Activated T-cell treated with anti-CD3 and anti-CD28 coated beads for 24 hours (primary cell): ENCODE results near the gene RPS6KA1.
A peak's percentile ranks its signal among the peaks of the same experiment; 100 is the strongest.

Experiments
- DNase-seq: peaks from one replicate; pipeline ENCODE4 v3.0.0-alpha.2; 2020; ENCODE audit warnings: low read depth

RPS6KA1 gene

GRCh38 chr1:26533951-26534509, 4.5 kb downstream of the RPS6KA1 start:
- no peak for DNase-seq

DNA sequence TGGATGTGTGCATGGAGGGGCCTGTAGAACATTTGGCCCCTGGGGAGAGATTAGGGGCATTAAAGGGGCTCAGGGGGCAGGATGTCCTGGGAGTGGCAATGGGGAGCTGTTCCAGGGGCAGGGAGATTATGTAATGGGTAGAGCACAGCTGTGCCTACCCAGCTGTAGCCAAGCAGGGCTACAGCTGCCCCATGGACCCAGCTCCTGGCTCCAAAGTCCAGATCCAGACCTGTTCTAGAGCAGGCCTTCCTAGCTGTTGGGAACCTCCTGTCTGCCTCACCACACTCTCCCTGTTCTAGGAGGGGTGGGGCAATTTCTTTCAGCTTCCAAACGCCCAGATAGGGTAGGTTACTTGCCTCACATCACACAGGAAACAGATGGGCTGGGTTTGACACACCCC, 5.6 kb downstream of the RPS6KA1 start:
- DNase-seq, result no peak

DNA sequence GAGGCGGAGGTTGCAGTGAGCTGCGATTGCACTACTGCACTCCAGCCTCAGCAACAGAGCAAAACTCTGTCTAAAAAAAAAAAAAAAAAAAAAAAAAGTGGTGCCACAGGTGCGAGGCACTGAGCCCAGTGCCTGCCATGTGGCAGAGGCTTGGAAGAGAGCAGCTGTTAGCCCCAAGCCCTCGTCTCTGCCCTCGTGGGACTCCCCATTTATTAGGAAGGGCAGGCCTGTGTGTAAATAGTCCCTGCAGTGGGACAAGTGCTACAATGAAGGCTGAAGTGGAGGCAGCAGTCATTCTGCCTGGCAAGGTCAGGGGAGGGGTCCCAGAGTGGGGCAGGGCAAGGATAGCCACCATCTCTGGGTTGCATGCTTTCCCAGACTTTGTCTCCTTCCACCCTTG, 6.5 kb downstream of the RPS6KA1 start:
- no peak for DNase-seq

GRCh38 chr1:26536521-26536920, 7.0 kb downstream of the RPS6KA1 start:
- DNase-seq, result no peak

DNA sequence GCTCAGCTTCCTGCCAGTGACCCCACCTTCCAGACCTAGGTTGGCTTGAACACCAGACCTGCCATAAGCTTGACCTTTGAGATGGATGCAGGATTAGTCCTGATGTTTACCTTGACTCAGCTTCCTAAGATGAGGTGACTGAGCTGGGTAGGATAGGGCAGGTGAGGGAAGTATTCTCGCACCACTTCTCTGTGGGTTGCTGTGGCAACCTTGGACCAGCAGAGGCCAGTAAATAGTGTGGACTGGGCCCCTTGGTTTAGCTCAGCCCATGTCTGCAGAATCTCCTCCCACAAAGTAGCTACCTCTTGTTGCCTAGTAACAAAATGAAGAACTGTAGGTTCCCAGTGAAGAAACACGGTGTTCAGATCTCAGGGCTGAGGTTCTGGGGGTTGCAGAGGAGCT, 8.4 kb downstream of the RPS6KA1 start:
- no peak for DNase-seq

GRCh38 chr1:26538480-26539412, 9.2 kb downstream of the RPS6KA1 start:
- DNase-seq, result no peak

GRCh38 chr1:26539722-26540121, 10.2 kb downstream of the RPS6KA1 start:
- no peak for DNase-seq

DNA sequence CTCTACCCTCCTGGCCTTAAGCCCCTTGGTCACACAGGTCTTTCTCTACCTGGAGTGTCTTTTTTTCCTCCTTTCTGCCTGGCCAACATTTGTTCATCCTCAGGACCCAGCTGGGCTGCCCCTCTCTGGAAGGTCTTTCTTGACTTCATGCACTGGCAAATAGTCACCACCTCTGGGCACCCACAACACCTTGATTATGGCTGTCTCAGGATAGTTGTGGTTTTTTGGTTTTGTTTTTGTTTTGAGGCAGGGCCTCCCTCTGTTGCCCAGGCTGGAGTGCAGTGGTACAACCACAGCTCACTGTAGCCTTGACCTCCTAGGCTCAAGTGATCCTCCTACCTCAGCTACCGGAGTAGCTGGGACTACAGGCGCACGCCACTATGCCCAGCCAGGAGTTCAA, 10.8 kb downstream of the RPS6KA1 start:
- DNase-seq, result no peak

- no peak for DNase-seq
These were observed 11.9 kb downstream of the RPS6KA1 start for GRCh38 chr1:26541431-26541815.

DNA sequence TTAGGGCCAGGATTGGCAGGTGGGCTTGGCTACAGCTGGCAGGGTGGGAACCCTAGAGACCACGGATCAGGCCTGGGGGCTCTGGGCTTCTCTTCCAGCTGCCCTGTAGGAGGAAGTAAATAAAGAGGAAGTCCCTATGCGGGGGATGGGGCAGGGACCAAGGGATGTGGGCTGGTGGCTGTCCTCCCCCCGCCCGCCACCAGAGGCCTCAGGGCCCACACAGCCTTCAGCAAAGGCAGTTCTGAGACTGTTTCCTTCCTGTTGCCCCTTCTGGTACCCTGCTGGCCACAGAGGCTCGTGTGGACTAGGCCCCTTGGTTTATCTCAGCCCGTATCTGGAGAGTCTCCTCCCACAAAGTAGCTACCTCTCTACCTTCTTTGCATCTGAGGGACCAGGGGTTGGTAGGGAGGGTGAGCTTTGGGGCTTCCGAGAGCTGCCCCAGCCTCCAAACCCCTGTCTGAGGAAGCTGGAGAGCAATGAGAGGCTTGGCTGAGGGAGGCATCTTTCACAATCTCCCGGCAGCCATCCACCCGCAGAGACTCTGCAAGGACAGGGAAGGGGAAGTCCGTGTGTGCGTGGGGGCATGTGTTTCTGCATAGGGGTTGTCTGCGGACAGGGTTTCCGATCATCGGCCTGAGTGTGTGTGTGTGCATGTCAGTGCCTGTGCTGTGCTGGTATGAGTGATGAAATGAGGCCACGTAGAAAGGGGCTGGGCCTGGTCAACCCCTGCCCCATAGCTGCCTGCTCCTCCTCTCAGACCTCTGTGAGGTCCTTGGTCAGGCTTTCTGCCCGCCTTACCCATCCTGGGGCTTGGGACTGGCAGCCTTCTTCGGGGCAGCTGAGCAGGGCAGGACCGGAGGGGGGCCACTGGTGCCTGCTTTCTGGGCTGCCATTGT, 12.5 kb downstream of the RPS6KA1 start:
- peak; percentile 63 for DNase-seq

- no peak for DNase-seq
These were observed 13.3 kb downstream of the RPS6KA1 start for GRCh38 chr1:26542771-26543451.

DNA sequence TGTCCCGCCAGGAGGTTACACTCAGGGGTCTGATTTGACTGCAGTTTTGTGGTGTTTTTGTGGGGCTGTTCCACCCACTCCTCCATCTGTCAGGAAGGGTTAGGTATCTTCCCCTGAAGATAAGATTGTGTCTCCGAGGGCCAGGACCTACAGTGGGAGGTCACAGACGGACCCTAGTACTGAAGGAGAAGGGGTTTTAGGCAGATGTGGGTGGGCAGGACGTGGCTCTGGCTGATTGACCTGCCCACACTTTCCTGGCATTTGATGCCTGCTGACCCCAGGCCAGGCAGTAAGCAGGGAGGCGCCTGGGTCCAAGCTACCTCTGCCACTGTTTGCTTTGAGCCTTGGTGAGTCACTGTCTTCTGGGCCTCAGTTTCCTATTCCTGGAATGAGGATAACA, 13.9 kb downstream of the RPS6KA1 start:
- no peak for DNase-seq

DNA sequence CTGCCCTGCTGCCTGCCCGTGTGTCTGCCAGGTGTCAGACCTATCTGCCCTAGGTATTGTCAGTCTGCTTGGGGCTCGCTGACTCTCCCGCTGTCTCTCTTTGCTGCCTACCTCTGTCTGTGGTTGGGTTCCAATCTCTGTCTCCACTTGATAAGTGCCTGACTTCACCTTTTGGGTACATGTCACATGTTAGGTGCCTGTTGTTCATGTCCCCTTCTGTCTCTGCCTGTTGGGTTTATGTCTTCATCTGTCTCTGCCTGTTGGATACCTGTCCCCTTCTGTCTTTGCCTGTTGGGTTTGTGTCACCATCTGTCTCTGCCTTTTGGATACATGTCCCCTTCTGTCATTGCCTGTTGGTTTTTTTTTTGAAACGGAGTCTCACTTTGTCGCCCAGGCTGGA, 14.6 kb downstream of the RPS6KA1 start:
- no peak for DNase-seq

DNA sequence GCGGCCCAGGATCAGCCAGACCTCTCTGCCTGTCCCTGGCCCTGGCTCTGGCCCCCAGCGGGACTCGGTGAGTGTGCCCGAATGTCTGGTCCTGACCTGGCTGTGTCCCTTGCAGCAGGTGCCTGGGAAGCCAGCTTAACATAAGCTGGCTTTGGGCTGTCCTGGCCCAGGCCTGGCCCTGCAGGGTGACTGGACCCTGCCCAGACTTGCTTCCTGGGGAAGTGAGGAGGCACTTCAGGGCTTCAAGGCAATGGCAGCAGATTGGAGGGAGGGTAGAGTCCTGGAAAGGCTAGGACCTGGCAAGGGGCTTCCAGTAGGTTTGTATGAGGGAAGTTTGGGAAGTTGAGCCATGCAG, 16.4 kb downstream of the RPS6KA1 start:
- no peak for DNase-seq

DNA sequence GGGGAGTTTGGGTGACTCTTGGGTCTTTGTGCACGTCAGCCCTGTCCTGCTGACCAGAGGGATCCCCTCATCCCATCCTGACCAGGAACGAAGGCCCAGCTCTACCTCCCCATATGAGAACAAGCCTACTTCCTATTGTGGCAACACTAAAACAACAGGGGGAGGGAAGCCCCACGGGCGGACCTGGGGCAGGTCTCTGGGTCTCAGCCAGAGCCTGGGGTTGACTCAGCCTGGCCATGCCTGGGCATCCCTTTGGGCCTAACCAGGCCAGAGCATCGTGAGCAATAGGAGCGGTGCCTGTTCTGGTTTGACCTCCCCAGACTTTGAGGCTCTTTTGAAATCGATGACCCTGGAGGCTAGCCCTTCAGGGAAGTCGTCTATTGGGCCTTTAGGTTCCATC, 16.8 kb downstream of the RPS6KA1 start:
- DNase-seq, result no peak

DNA sequence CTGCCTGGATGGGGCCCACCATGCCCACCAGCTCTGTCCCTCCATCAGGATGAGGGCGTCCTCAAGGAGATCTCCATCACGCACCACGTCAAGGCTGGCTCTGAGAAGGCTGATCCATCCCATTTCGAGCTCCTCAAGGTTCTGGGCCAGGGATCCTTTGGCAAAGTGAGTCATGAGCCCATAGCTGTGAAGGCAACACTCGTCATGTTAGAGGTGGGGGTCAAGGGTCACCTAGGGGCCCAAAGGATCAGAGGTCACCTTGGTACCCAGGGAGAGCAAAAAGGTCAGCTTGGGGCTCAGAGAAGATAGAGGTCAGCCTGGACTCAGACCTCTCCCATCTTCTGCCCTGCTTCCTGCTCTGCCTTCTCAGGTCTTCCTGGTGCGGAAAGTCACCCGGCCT, 17.3 kb downstream of the RPS6KA1 start:
- DNase-seq, result no peak

GRCh38 chr1:26548841-26549240, 19.3 kb downstream of the RPS6KA1 start:
- no peak for DNase-seq

DNA sequence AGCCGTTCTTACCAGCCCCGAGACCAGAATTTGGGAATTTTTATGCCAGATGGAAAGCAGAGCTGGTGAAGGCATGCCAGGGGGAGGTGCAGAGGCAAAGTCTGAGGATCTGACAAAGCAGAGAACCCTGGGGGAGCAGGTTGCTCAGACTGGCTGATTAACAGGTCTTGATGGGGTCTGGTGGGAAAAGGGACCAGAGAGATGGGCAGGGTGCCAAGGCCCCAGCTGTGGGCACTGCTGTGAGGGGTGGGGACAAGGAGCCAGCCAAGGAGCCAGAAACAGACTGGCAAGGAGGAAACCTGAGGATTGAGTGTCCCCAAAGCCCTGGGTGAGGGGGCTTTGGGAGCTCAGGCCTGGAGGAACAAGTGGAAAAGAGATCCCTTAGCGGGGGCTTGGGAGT, 21.4 kb downstream of the RPS6KA1 start:
- no peak for DNase-seq

- DNase-seq, result no peak
These were observed 23.2 kb downstream of the RPS6KA1 start for GRCh38 chr1:26552720-26553119.

DNA sequence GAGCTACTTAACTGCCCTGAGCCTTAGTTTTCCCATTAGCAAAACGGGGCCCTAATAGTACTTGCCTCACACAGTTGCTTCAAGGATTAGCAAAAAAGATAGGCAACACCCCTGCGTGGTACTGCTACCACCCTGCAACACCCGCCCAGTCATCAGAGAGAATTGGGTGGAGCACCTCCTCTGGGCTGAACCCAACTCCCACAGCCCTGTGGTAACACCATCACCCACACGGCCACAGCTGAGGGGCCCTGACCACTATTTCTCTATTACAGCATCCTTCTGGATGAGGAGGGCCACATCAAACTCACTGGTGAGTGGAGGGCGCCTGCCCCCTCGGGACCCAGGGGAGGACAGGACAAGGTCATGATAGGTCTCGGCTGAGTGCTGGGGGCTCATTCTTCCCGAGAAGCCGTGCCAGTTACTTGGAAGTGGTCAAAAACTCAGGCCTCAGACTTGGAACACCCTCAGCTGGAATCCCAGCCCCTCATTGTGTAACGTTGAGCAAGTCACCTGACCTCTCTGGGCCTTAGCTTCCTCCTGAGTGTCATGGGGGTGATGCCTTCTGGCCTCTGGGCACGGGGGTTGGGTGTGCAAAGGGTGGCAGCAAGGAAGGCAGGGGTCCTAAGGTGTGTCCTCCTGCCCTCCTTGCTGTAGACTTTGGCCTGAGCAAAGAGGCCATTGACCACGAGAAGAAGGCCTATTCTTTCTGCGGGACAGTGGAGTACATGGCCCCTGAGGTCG, 24.6 kb downstream of the RPS6KA1 start:
- DNase-seq, result no peak

GRCh38 chr1:26554781-26555180, 25.2 kb downstream of the RPS6KA1 start:
- no peak for DNase-seq
